Measurements from ENCODE around the gene RGR.
"Not testable (repeated sequence)": the region's sequence is repeated elsewhere in the genome, so short reads cannot be mapped to it uniquely, and the experiment has no call there.

RGR gene

DNA sequence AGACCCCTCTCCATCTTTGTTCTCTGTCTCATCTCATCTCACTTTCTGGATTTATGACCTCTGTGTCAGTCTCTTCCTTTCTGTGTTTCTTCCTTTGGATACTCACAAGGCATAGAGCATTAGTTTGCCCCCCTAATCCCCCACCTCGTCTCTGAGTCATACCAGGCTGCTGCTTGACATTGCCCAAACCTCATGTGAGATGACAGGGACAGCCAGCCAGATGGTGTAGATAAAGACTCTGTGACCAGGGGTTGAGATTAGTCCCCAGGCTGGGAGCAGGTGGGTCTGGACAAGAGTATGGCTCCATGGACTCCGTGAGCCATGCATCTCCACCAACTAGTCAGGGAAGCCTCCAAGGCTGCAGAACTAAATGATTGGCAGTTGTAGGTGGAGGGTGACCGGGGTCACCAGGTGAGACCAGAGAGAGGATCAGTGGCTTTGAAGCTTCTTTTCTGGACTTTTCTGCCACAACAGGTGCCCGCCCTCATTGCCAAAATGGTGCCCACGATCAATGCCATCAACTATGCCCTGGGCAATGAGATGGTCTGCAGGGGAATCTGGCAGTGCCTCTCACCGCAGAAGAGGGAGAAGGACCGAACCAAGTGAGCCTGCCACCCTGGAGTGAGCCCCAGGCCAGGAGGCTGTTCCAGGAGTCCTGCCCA, 13.3 kb downstream of the RGR start:
- H3K9me3 ChIP-seq (ENCODE audit: control insufficient read depth, insufficient read depth, low read length): no peaks in the 10 kb centered on the region
- no peaks in the 10 kb centered on the region for H3K36me3 ChIP-seq (ENCODE audit: insufficient read depth, low read length)
- no peaks in the 10 kb centered on the region for H3K4me1 ChIP-seq (ENCODE audit: insufficient read depth, low read length)
- H3K9ac ChIP-seq (ENCODE audit: low read depth, low read length): no peak overlapping the region

DNA sequence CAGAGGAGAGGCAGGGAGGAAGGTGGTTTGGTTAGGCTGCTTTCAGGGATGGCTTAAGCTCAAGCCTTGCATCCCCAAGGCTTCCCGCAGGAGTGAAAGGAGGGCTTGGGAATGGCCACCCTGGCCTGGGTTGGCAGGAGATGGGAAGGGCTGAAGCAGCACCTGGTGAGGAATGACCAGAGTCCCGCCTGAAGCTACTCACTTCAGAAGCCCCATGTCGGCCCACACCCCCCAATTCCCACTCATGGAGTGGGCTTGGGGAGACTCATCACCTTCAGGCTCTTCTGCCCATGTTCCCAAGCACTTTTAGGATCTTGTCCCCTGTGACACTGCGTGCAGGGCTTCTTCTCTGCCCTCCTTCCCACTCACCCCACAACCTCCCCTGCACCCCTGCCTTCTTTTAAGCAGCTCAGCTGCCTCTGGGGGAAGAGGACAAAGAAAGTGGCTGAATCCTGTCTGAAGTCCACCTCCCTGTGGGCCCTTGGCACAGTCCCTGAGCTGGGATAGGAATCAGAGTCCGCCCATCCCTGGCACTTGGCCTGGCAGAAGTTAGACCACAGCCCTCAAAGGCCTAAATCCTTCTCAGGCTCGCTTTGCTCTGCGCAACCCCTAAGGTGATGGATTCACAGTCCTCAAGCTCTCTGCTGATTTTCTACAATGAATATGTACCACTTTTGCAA, 16.5 kb downstream of the RGR start:
- Histone ChIP-seq H3K9ac (ENCODE audit: low read depth, low read length) (no peak overlapping the region), H3K9me3 (ENCODE audit: control insufficient read depth, insufficient read depth, low read length) (no peaks in the 10 kb centered on the region), H3K36me3 (ENCODE audit: insufficient read depth, low read length) (no peaks in the 10 kb centered on the region), H3K4me1 (ENCODE audit: insufficient read depth, low read length) (peaks cover 3% of the 10 kb centered on the region; the same call in 1 of the 2 replicates)

DNA sequence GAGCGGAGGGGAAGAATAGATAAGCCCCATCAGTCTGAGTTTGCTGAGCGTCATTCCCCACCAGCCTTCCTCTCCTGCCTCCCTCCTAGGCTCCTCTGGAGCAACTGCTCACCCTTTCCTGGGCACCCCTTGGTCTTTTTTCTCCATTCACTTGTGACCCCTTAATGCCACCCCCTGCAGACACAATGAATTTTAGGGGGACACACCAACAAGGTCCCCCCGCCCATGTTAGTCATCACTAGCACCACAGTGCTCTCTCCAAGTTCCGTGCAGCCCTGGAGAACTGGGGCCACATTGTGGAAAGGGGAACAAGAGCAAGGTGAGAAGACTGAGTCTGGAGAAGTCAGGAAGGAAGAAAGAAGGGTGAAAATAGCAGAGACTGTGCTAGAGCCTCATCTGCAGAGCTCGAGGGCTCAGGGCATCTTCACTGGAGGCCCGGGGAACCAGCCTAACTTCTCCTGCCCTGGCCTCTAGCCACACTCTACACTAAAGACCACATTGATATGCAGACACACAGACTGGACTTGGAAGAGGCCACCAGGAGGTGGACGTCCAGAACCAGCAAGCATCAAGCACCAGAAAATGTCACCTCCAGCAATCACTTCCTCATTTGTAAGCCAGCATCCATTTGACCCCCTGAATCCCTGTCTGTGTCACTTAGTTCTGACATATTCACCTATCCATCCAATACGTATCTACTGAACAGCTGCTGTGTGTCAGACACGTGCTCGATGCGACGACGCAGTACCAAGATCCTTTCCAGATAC, 17.5 kb downstream of the RGR start:
- H3K36me3 ChIP-seq (ENCODE audit: insufficient read depth, low read length): no peaks in the 10 kb centered on the region
- no peak overlapping the region for H3K9ac ChIP-seq (ENCODE audit: low read depth, low read length)
- no peaks in the 10 kb centered on the region for H3K9me3 ChIP-seq (ENCODE audit: control insufficient read depth, insufficient read depth, low read length)
- peaks cover 6% of the 10 kb centered on the region; the same call in 1 of the 2 replicates for H3K4me1 ChIP-seq (ENCODE audit: insufficient read depth, low read length)

DNA sequence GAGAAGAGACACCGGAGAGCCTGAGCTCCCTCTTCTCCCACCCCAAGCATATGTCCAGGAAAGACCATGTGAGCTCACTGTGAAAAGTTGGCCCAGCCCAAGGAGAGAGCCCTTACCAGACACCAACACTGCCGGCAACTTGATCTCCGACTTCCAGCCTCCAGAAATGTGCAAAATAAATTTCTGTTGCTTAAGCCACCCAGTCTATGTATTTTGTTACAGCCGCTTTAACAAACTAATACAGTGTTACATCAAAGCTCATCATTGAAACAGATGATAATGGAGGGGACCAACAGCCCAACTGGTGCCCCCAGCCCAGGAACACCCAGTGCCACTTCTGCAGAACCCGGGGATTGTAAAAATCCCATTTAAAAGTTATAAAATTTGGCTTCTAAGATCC, 18.9 kb downstream of the RGR start:
- no peaks in the 10 kb centered on the region for H3K36me3 ChIP-seq (ENCODE audit: insufficient read depth, low read length)
- H3K9ac ChIP-seq (ENCODE audit: low read depth, low read length): no peak overlapping the region
- peaks cover 11% of the 10 kb centered on the region for H3K4me1 ChIP-seq (ENCODE audit: insufficient read depth, low read length)
- H3K9me3 ChIP-seq (ENCODE audit: control insufficient read depth, insufficient read depth, low read length): no peaks in the 10 kb centered on the region

DNA sequence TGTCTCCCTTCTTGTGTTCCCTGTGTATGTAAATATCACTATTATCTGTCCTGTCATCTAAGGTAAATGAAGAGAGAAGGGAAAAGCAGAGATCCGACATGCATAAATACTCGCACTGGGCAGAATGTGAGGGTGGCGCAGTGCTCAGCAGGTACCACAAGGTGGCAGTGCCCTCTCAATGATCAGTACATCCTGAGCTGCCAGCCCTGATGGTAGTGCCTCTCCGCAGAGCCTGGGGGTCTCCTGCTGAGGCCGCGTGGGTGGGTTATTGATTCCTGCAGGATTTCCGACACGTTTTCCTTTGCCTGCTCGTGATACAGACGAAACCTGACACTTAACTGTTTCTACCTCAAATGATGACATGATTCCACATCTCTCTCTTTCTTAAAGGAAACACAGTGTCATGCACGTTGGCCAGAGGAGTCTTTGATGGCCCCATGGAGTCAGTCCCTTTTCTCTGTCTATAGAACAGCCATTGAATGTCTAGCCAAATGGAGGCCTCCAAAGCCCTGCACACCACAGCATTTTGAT, 19.8 kb downstream of the RGR start:
- H3K9ac ChIP-seq (ENCODE audit: low read depth, low read length): no peak overlapping the region
- peaks cover 11% of the 10 kb centered on the region for H3K4me1 ChIP-seq (ENCODE audit: insufficient read depth, low read length)
- no peaks in the 10 kb centered on the region for H3K36me3 ChIP-seq (ENCODE audit: insufficient read depth, low read length)
- no peaks in the 10 kb centered on the region for H3K9me3 ChIP-seq (ENCODE audit: control insufficient read depth, insufficient read depth, low read length)

DNA sequence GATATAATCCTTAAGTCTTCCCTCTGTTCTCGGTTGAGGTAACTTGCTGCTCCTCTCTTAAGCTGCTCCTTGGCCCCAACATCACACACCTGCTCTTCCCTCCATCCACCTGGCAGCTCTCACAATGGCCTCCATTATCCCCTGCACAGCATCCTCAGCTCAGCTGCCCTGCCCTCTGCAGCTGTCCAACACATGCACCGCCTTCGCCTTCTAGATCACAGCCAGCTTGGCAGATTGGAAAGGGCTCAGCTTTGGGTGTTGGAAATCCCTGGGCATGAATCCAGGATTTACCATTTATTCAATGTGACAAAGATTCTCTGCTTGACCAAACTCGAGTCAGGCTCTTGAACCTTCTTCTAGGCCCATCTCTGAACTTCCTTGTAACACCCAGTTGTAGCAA, 20.6 kb downstream of the RGR start:
- Histone ChIP-seq H3K4me1 (ENCODE audit: insufficient read depth, low read length) (peaks cover 11% of the 10 kb centered on the region), H3K9ac (ENCODE audit: low read depth, low read length) (no peak overlapping the region), H3K36me3 (ENCODE audit: insufficient read depth, low read length) (no peaks in the 10 kb centered on the region), H3K9me3 (ENCODE audit: control insufficient read depth, insufficient read depth, low read length) (no peaks in the 10 kb centered on the region)

DNA sequence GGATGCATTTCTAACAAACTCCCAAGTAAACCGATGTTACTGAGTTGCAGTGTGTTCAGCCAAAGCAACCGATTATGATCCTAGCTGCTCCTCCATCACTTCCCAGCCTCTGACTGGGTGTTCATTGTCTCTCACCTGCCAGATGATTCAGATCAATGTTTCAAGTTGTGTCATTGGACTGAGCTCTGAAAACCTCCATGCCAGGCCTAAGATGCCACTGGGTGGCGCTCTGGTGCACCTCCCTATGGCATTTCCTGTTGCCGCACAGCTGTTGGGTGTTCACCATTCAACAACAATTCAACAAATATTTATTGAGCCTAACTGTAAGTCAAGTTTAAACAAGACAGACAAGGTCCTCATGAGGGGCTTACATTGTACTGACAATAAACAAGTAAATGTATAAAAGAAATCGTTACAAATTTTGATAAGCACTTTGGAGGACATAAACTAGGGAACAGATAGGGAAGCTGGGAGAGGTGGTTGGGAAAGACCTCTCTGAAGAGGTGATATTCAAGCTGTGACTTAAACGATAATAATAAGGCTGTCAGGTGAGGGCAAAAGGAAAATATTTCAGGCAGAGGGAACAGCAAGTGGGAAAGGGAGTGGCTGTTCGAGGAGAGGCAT, 22.8 kb downstream of the RGR start:
- Histone ChIP-seq H3K4me1 (ENCODE audit: insufficient read depth, low read length) (peaks cover 11% of the 10 kb centered on the region), H3K36me3 (ENCODE audit: insufficient read depth, low read length) (no peaks in the 10 kb centered on the region), H3K9ac (ENCODE audit: low read depth, low read length) (no peak overlapping the region), H3K9me3 (ENCODE audit: control insufficient read depth, insufficient read depth, low read length) (no peaks in the 10 kb centered on the region)

DNA sequence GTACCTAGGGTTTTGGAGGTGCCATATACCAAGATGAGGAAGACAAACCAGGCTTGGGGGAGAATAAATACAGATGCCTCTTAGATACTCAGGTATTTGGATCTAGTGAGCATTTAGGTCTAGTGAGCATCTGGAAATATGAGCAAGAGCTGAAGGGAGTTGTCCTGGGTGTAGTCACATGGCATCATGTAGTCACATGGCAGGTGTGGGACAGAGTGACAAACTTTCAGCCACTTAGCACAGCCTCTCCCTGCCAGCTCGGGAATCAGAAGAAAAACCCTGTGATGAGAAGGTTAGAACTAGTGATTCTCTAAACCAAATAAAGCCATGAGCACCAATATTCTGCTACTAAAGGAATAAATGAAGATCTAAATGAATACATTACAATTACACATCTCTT, 24.3 kb downstream of the RGR start:
- Histone ChIP-seq H3K36me3 (ENCODE audit: insufficient read depth, low read length) (no peaks in the 10 kb centered on the region), H3K4me1 (ENCODE audit: insufficient read depth, low read length) (peaks cover 11% of the 10 kb centered on the region), H3K9ac (ENCODE audit: low read depth, low read length) (no peak overlapping the region), H3K9me3 (ENCODE audit: control insufficient read depth, insufficient read depth, low read length) (no peaks in the 10 kb centered on the region)

DNA sequence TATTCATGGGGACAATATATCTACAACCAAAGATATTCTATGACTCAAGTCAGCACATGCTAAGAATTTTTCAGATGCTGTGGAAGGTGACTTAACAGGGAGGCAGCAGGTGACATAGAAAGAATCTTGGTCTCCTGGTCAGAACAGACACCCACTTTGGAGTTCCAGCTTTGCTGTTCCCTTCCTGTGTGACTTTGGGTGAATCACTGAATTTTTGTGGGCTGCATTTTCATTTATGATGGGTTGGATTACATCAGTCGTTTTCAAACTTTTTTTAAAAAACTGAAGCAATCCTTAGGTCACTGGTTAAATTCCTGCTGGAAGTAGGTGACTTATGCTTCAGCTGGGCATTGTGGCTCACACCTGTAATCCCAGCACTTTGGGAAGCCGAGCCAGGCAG, 24.9 kb downstream of the RGR start:
- H3K4me1 ChIP-seq (ENCODE audit: insufficient read depth, low read length): peaks cover 10% of the 10 kb centered on the region
- no peaks in the 10 kb centered on the region for H3K36me3 ChIP-seq (ENCODE audit: insufficient read depth, low read length)
- H3K9ac ChIP-seq (ENCODE audit: low read depth, low read length): no peak overlapping the region
- no peaks in the 10 kb centered on the region for H3K9me3 ChIP-seq (ENCODE audit: control insufficient read depth, insufficient read depth, low read length)

DNA sequence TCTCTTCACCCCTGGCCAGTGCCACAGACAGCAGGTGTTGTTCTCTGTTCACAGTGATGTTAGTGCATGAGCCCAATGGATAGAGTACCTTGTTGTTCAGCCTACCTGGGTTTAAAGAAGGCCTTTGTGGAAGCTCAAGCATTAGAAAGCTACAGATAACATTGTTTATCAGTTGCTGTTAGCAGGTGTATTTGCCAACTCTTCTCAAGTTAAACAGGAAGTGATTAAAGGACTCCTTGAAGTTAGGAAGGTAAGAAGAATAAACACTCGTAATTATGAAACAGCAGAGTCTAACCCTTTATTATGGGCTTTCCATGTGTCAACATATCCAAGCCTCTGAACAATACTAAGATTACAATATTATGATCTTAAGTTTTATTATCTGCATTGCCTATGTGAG, 25.9 kb downstream of the RGR start:
- Histone ChIP-seq H3K36me3 (ENCODE audit: insufficient read depth, low read length) (no peaks in the 10 kb centered on the region), H3K9ac (ENCODE audit: low read depth, low read length) (no peak overlapping the region), H3K9me3 (ENCODE audit: control insufficient read depth, insufficient read depth, low read length) (no peaks in the 10 kb centered on the region), H3K4me1 (ENCODE audit: insufficient read depth, low read length) (peaks cover 8% of the 10 kb centered on the region)

DNA sequence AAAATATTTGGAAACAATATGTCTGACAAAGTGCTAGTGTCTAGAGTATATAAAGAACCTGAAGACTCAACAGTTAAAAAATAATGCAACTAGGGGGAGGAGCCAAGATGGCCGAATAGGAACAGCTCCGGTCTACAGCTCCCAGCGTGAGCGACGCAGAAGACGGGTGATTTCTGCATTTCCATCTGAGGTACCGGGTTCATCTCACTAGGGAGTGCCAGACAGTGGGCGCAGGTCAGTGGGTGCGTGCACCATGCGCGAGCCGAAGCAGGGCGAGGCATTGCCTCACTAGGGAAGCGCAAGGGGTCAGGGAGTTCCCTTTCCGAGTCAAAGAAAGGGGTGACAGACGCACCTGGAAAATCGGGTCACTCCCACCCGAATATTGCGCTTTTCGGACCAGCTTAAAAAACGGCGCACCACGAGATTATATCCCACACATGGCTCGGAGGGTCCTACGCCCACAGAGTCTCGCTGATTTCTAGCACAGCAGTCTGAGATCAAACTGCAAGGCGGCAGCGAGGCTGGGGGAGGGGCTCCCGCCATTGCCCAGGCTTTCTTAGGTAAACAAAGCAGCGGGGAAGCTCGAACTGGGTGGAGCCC, 35.1 kb downstream of the RGR start:
- H3K9ac ChIP-seq (ENCODE audit: low read depth, low read length): peak overlapping the region; percentile 43
- H3K4me1 ChIP-seq (ENCODE audit: insufficient read depth, low read length); H3K36me3 ChIP-seq (ENCODE audit: insufficient read depth, low read length); H3K9me3 ChIP-seq (ENCODE audit: control insufficient read depth, insufficient read depth, low read length): not testable (repeated sequence)

DNA sequence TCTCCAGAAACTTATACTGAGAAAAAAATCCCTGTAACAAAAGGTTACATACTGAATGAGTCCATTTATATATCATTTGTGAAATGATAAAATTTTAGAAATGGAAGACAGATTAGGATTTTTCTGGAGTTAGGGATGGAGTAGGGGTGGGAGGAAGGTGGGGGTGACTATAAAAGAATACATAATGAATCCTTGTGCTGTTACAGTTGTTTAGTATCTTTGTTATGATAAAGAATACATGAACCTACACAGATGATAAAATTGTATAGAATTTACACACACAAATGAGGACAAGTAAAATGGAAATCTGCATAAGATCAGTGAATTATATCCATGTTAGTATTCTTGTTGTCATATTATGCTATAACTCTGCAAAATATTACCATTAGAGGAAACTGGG, 41.8 kb downstream of the RGR start:
- Histone ChIP-seq H3K9ac (ENCODE audit: low read depth, low read length) (no peak overlapping the region), H3K4me1 (ENCODE audit: insufficient read depth, low read length) (no peaks in the 10 kb centered on the region), H3K9me3 (ENCODE audit: control insufficient read depth, insufficient read depth, low read length) (no peaks in the 10 kb centered on the region), H3K36me3 (ENCODE audit: insufficient read depth, low read length) (no peaks in the 10 kb centered on the region)

DNA sequence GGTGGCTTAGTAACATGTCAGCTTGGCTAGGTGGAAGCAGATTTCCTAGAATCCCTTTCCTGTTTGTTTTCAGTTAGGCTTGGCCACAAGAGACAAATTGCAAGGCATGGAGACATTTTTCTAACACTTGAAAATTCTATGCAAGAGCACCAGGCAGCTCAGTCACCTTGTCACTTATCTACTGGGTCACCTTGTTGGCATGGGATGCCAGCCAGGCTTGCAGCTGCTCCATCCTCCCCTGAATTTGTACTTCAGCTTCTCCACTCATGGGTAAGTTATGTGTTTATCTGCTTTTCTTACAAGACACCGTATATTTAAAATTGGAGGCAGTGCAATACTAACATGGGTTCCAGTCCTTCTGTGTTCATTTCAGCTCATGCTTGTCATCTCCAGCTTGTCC, 43.3 kb downstream of the RGR start:
- Histone ChIP-seq H3K9me3 (ENCODE audit: control insufficient read depth, insufficient read depth, low read length) (no peaks in the 10 kb centered on the region), H3K9ac (ENCODE audit: low read depth, low read length) (no peak overlapping the region), H3K36me3 (ENCODE audit: insufficient read depth, low read length) (no peaks in the 10 kb centered on the region), H3K4me1 (ENCODE audit: insufficient read depth, low read length) (no peaks in the 10 kb centered on the region)

DNA sequence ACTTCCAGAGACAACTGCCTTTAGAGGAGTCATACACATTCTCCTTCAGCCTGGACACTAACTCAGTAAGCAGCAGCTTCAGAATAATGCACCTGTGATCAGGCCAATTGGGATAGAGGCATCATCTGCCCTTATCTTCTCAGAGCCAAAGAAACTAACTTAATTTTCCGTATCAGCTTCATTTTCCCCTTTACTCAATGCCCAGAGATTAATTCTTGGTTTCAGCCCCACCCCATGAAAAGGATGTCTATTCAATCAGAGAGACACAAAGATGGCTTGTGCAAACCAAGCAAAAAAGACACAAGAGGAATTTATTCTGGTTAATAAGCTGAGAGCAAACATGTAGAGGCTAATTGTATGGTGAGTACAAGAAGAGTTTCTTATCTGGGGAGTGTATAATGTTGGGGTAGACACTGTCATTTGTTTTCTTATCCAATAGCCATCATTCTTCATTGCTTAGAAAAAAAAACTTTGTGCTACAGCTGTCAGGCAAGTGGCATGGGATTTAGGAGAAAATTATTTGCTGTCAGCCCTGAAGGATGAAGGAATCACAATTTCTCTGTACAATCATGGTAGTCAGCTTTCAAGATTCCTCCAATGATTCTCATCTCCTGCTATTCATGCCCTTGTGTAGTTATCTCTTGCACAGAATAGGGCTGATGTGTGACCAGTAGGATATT, 44.8 kb downstream of the RGR start:
- Histone ChIP-seq H3K9ac (ENCODE audit: low read depth, low read length) (no peak overlapping the region), H3K36me3 (ENCODE audit: insufficient read depth, low read length) (no peaks in the 10 kb centered on the region), H3K4me1 (ENCODE audit: insufficient read depth, low read length) (no peaks in the 10 kb centered on the region), H3K9me3 (ENCODE audit: control insufficient read depth, insufficient read depth, low read length) (no peaks in the 10 kb centered on the region)

Data from ES-I3 (cell line).